ENCODE results near the gene MAPT.

- TF ChIP-seq, protein P1, sequence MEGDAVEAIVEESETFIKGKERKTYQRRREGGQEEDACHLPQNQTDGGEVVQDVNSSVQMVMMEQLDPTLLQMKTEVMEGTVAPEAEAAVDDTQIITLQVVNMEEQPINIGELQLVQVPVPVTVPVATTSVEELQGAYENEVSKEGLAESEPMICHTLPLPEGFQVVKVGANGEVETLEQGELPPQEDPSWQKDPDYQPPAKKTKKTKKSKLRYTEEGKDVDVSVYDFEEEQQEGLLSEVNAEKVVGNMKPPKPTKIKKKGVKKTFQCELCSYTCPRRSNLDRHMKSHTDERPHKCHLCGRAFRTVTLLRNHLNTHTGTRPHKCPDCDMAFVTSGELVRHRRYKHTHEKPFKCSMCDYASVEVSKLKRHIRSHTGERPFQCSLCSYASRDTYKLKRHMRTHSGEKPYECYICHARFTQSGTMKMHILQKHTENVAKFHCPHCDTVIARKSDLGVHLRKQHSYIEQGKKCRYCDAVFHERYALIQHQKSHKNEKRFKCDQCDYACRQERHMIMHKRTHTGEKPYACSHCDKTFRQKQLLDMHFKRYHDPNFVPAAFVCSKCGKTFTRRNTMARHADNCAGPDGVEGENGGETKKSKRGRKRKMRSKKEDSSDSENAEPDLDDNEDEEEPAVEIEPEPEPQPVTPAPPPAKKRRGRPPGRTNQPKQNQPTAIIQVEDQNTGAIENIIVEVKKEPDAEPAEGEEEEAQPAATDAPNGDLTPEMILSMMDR (conservative IDR thresholded peaks at IDR 0.05), result no peak
- TF ChIP-seq ZFX (IDR thresholded peaks at IDR 0.05), result no peak
Observed at GRCh38 chr17:45924332-45924820, 30.0 kb downstream of the MAPT start.
